Vagina (tissue), 2 donors: ENCODE results near the gene APOL3.

Experiments used
- CTCF ChIP-seq, 3 experiments: fragments of 450-650 bp in 2 of 3; fragments of 200-600 bp in 1 of 3; sonication (generic) in 1 of 3; IDR thresholded peaks; one replicate each; pipeline ENCODE4 v1.5.1; 2017 to 2019; ENCODE audit warnings: antibody characterized with exemption in 3 of 3, mild to moderate bottlenecking in 2 of 3, moderate library complexity in 2 of 3
- POLR2A ChIP-seq, 2 donors: fragments of 450-650 bp; IDR thresholded peaks; one replicate each; pipeline ENCODE4 v1.6.1; 2017; ENCODE audit warnings: antibody characterized with exemption in 2 of 2, mild to moderate bottlenecking in 2 of 2, moderate library complexity in 2 of 2
- POLR2AphosphoS5 ChIP-seq, 2 donors: sonication (generic); formaldehyde crosslinking; IDR thresholded peaks; one replicate each; pipeline ENCODE4 v1.9.0; 2017; ENCODE audit warnings: antibody characterized with exemption in 2 of 2, mild to moderate bottlenecking in 2 of 2, low read depth in 1 of 2; ENCODE audit not compliant: insufficient read depth in 1 of 2

- TF ChIP-seq POLR2A (IDR thresholded peaks at IDR 0.05) (peak in 1 of 2 donors; percentile 24), CTCF (IDR thresholded peaks at IDR 0.05) (no peak), POLR2AphosphoS5 (IDR thresholded peaks at IDR 0.05; ENCODE audit: insufficient read depth in 1 of 2, low read depth in 1 of 2) (peak; percentile 73 to 97)
Measured at GRCh38 chr22:36156515-36157419, 3.8 kb downstream of the APOL3 start.
